ENCODE data around the gene SBF1. TPM values are rescaled to one million over a fixed set of nuclear protein-coding genes. Genes with fewer than 3 reads are reported as not detected.

The SBF1 gene
- total RNA-seq, 5 donors from 2014 or later (not counting 1 experiment from before 2014, with no cell fraction given): 193 to 318 (median 308) TPM

DNA sequence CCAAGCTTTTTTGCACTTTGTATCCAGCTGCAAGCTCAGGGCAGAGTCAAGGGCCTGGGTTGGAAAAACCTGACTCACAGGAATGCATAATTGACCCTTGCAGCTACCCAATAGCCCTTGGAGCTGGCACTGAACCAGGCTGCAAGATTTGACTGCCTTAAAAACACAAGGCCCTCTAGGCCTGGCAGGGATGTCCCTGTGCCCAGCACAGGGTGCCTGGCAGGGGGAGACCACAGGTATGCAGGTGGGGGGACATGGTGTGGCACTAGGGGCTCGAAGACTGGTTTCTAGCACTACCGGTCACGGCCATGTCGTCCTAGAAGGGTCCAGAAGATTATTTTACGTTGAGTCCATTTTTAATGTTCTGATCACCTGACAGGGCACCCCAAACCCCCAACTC lies 30.2 kb downstream of the SBF1 start:
- no CpG with 5 or more reads among the region's 5 CpGs for WGBS (ENCODE audit: insufficient coverage)
- no peaks in the 10 kb centered on the region for H3K27me3 ChIP-seq (replicated peaks in 1 of 2; ENCODE audit: control insufficient read depth in 2 of 2, extremely low read depth in 1 of 2, insufficient read depth in 2 of 2, low read length in 1 of 2)

GRCh38 chr22:50443801-50444625 lies 30.8 kb downstream of the SBF1 start:
- CTCF ChIA-PET: no interaction called here

More for the DNA sequence above, 30.2 kb downstream of the SBF1 start:
- no peak for DNase-seq
- Mint-ChIP-seq H3K4me1 (peaks cover 18 to 27% (median 26%) of the 10 kb centered on the region in 3 donors), H3K27ac (peak overlapping the region; percentile 72 to 79), H3K36me3 (peaks cover 14% of the 10 kb centered on the region), H3K9me3 (no peaks in the 10 kb centered on the region), H3K4me3 (peak overlapping the region in 1 of 3 donors; percentile 52), H3K27me3 (no peaks in the 10 kb centered on the region)
- POLR2A ChIA-PET: no interaction called here
- peak overlapping the region; percentile 43 for H3K27ac ChIP-seq (ENCODE audit: low read length)
- CTCF ChIA-PET: no interaction called here
- H3K36me3 ChIP-seq (ENCODE audit: control insufficient read depth in 2 of 2, extremely low read depth in 1 of 2, insufficient read depth in 1 of 2, low read length in 1 of 2): peaks cover 14 to 48% of the 10 kb centered on the region in 2 donors
- ATAC-seq (replicated peaks in 1 of 4): no peak
- peaks cover 8 to 52% of the 10 kb centered on the region in 2 experiments for H3K4me1 ChIP-seq (ENCODE audit: control insufficient read depth in 1 of 2, extremely low read depth in 1 of 2, insufficient read depth in 2 of 2, low read length in 2 of 2)
- H3K4me3 ChIP-seq (ENCODE audit: control insufficient read depth in 1 of 2, extremely low read depth in 1 of 2, low read length in 1 of 2): no peak overlapping the region
- no peaks in the 10 kb centered on the region for H3K9me3 ChIP-seq

GRCh38 chr22:50443197-50443596 lies 31.6 kb downstream of the SBF1 start:
- CTCF ChIA-PET: no interaction called here
- H3K9me3 Mint-ChIP-seq: no peaks in the 10 kb centered on the region
- H3K36me3 Mint-ChIP-seq: peaks cover 5% of the 10 kb centered on the region
- Histone ChIP-seq H3K27ac (ENCODE audit: low read length) (peak overlapping the region; percentile 28), H3K4me1 (ENCODE audit: control insufficient read depth in 1 of 2, extremely low read depth in 1 of 2, insufficient read depth in 2 of 2, low read length in 2 of 2) (peaks cover 8 to 47% of the 10 kb centered on the region in 2 experiments), H3K27me3 (replicated peaks in 1 of 2; ENCODE audit: control insufficient read depth in 2 of 2, extremely low read depth in 1 of 2, insufficient read depth in 2 of 2, low read length in 1 of 2) (no peaks in the 10 kb centered on the region), H3K4me3 (ENCODE audit: control insufficient read depth in 1 of 2, extremely low read depth in 1 of 2, low read length in 1 of 2) (no peak overlapping the region), H3K36me3 (ENCODE audit: control insufficient read depth in 2 of 2, extremely low read depth in 1 of 2, insufficient read depth in 1 of 2, low read length in 1 of 2) (peaks cover 10 to 56% of the 10 kb centered on the region in 2 donors), H3K9me3 (no peaks in the 10 kb centered on the region)
- DNase-seq (peak in 2 of 35 experiments; percentile 21 to 28), ATAC-seq (replicated peaks in 1 of 4) (peak in 3 of 4 experiments; percentile 9 to 17 (median 11))
- peak overlapping the region; percentile 61 to 84 for H3K27ac Mint-ChIP-seq
- POLR2A ChIA-PET: no interaction called here
- peaks cover 13 to 22% (median 21%) of the 10 kb centered on the region in 3 donors for H3K4me1 Mint-ChIP-seq
- H3K27me3 Mint-ChIP-seq: no peaks in the 10 kb centered on the region
- WGBS (ENCODE audit: insufficient coverage): 64% methylated on average over 11 of the region's 15 CpGs
- H3K4me3 Mint-ChIP-seq: peak overlapping the region in 1 of 3 donors; percentile 17

More at GRCh38 chr22:50443801-50444625, 30.8 kb downstream of the SBF1 start:
- Histone ChIP-seq H3K27ac (ENCODE audit: low read length) (peak overlapping the region; percentile 43), H3K4me1 (ENCODE audit: control insufficient read depth in 1 of 2, extremely low read depth in 1 of 2, insufficient read depth in 2 of 2, low read length in 2 of 2) (peaks cover 8 to 51% of the 10 kb centered on the region in 2 experiments), H3K27me3 (replicated peaks in 1 of 2; ENCODE audit: control insufficient read depth in 2 of 2, extremely low read depth in 1 of 2, insufficient read depth in 2 of 2, low read length in 1 of 2) (no peaks in the 10 kb centered on the region), H3K9me3 (no peaks in the 10 kb centered on the region), H3K36me3 (ENCODE audit: control insufficient read depth in 2 of 2, extremely low read depth in 1 of 2, insufficient read depth in 1 of 2, low read length in 1 of 2) (peaks cover 9 to 53% of the 10 kb centered on the region in 2 donors), H3K4me3 (ENCODE audit: control insufficient read depth in 1 of 2, extremely low read depth in 1 of 2, low read length in 1 of 2) (no peak overlapping the region)
- ATAC-seq (replicated peaks in 1 of 4) (no peak), DNase-seq (no peak)
- H3K4me3 Mint-ChIP-seq: peak overlapping the region in 1 of 3 donors; percentile 17
- H3K36me3 Mint-ChIP-seq: peaks cover 11% of the 10 kb centered on the region
- WGBS (ENCODE audit: insufficient coverage): 80% methylated on average over 9 of the region's 28 CpGs
- peaks cover 13 to 26% (median 24%) of the 10 kb centered on the region in 3 donors for H3K4me1 Mint-ChIP-seq
- no peaks in the 10 kb centered on the region for H3K27me3 Mint-ChIP-seq
- POLR2A ChIA-PET: no interaction called here
- peak overlapping the region; percentile 36 to 79 for H3K27ac Mint-ChIP-seq
- no peaks in the 10 kb centered on the region for H3K9me3 Mint-ChIP-seq

DNA sequence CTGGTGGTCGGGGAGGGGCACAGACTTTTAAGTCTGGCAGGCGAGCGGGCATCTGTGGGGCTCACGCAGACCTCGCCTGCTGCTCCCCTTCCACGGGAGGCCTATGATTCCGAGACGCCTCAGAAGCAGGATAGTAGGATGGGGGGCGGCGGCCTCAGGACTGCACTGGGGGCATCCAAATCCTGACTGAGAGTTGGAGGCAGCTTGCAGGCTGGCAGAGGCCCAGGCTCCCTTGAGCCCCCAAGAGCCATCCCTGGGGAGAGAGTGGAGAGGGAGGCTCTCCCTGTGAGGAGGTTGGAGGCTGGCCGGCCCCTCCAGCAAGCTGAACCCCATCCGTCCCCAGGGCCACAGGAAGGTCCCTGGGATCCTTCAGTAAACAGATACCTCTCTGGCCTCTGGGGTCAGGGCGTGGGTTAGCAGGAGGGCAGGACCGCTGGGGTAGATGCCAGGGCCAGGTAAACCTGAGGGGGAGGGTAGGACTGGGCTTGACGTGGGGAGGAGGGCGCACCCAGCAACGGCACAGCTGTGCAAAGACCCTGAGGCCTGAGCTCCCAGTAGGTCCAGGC lies 33.3 kb downstream of the SBF1 start:
- CTCF ChIA-PET: no interaction called here
- no peak overlapping the region for H3K4me3 ChIP-seq (ENCODE audit: control insufficient read depth in 1 of 2, extremely low read depth in 1 of 2, low read length in 1 of 2)
- H3K27me3 ChIP-seq (replicated peaks in 1 of 2; ENCODE audit: control insufficient read depth in 2 of 2, extremely low read depth in 1 of 2, insufficient read depth in 2 of 2, low read length in 1 of 2): no peaks in the 10 kb centered on the region
- Mint-ChIP-seq H3K9me3 (no peaks in the 10 kb centered on the region), H3K4me1 (peaks cover 13 to 22% (median 21%) of the 10 kb centered on the region in 3 donors), H3K36me3 (peaks cover 3% of the 10 kb centered on the region), H3K27ac (peak overlapping the region in 1 of 2 donors; percentile 58), H3K4me3 (no peak overlapping the region), H3K27me3 (no peaks in the 10 kb centered on the region)
- peaks cover 4 to 57% of the 10 kb centered on the region in 2 donors for H3K36me3 ChIP-seq (ENCODE audit: control insufficient read depth in 2 of 2, extremely low read depth in 1 of 2, insufficient read depth in 1 of 2, low read length in 1 of 2)
- no peak for DNase-seq
- no peaks in the 10 kb centered on the region for H3K9me3 ChIP-seq
- peaks cover 8 to 37% of the 10 kb centered on the region in 2 experiments for H3K4me1 ChIP-seq (ENCODE audit: control insufficient read depth in 1 of 2, extremely low read depth in 1 of 2, insufficient read depth in 2 of 2, low read length in 2 of 2)
- WGBS (ENCODE audit: insufficient coverage): 90% methylated on average over 15 of the region's 17 CpGs
- POLR2A ChIA-PET: no interaction called here
- no peak overlapping the region for H3K27ac ChIP-seq (ENCODE audit: low read length)
- no peak for ATAC-seq (replicated peaks in 1 of 4)

GRCh38 chr22:50440544-50441249 lies 34.1 kb downstream of the SBF1 start:
- no peaks in the 10 kb centered on the region for H3K27me3 Mint-ChIP-seq
- peaks cover 4 to 57% of the 10 kb centered on the region in 2 donors for H3K36me3 ChIP-seq (ENCODE audit: control insufficient read depth in 2 of 2, extremely low read depth in 1 of 2, insufficient read depth in 1 of 2, low read length in 1 of 2)
- no peak overlapping the region for H3K27ac Mint-ChIP-seq
- peaks cover 3% of the 10 kb centered on the region for H3K36me3 Mint-ChIP-seq
- H3K4me3 Mint-ChIP-seq: no peak overlapping the region
- no peak overlapping the region for H3K27ac ChIP-seq (ENCODE audit: low read length)
- DNase-seq (no peak), ATAC-seq (replicated peaks in 1 of 4) (no peak)
- ChIA-PET CTCF (no interaction called here), POLR2A (interaction anchor here in 1 of 2 donors (0.6 kb wide), 1 partner anchor 87 kb away, joined by 6 read pairs; no protein-coding TSS in a partner anchor)
- H3K9me3 ChIP-seq: no peaks in the 10 kb centered on the region
- H3K4me1 Mint-ChIP-seq: peaks cover 9 to 19% (median 18%) of the 10 kb centered on the region in 3 donors
- H3K27me3 ChIP-seq (replicated peaks in 1 of 2; ENCODE audit: control insufficient read depth in 2 of 2, extremely low read depth in 1 of 2, insufficient read depth in 2 of 2, low read length in 1 of 2): no peaks in the 10 kb centered on the region
- peaks cover 2 to 29% of the 10 kb centered on the region in 2 experiments for H3K4me1 ChIP-seq (ENCODE audit: control insufficient read depth in 1 of 2, extremely low read depth in 1 of 2, insufficient read depth in 2 of 2, low read length in 2 of 2)
- H3K4me3 ChIP-seq (ENCODE audit: control insufficient read depth in 1 of 2, extremely low read depth in 1 of 2, low read length in 1 of 2): no peak overlapping the region
- H3K9me3 Mint-ChIP-seq: no peaks in the 10 kb centered on the region
- 95% methylated on average over 20 of the region's 26 CpGs for WGBS (ENCODE audit: insufficient coverage)

GRCh38 chr22:50439871-50440331 lies 34.9 kb downstream of the SBF1 start:
- ChIA-PET CTCF (no interaction called here), POLR2A (interaction anchor here (0.5 to 0.8 kb wide), 2 partner anchors 13 to 32 kb away, joined by 3 read pairs; no protein-coding TSS in a partner anchor)
- Histone ChIP-seq H3K27ac (ENCODE audit: low read length) (no peak overlapping the region), H3K36me3 (ENCODE audit: control insufficient read depth in 2 of 2, extremely low read depth in 1 of 2, insufficient read depth in 1 of 2, low read length in 1 of 2) (peaks cover 4 to 65% of the 10 kb centered on the region in 2 donors), H3K4me3 (ENCODE audit: control insufficient read depth in 1 of 2, extremely low read depth in 1 of 2, low read length in 1 of 2) (no peak overlapping the region), H3K27me3 (replicated peaks in 1 of 2; ENCODE audit: control insufficient read depth in 2 of 2, extremely low read depth in 1 of 2, insufficient read depth in 2 of 2, low read length in 1 of 2) (no peaks in the 10 kb centered on the region), H3K9me3 (no peaks in the 10 kb centered on the region), H3K4me1 (ENCODE audit: control insufficient read depth in 1 of 2, extremely low read depth in 1 of 2, insufficient read depth in 2 of 2, low read length in 2 of 2) (peaks cover 0 to 21% of the 10 kb centered on the region in 2 experiments)
- Mint-ChIP-seq H3K4me3 (no peak overlapping the region), H3K36me3 (peaks cover 9% of the 10 kb centered on the region), H3K9me3 (no peaks in the 10 kb centered on the region), H3K27ac (no peak overlapping the region), H3K4me1 (peaks cover 1 to 11% (median 10%) of the 10 kb centered on the region in 3 donors), H3K27me3 (no peaks in the 10 kb centered on the region)
- 86% methylated on average over 7 of the region's 10 CpGs for WGBS (ENCODE audit: insufficient coverage)
- ATAC-seq (replicated peaks in 1 of 4) (no peak), DNase-seq (no peak)
